Thymus (tissue), 11 donors: Measurements from ENCODE around the gene YJEFN3. TPM values are rescaled to one million over a fixed set of nuclear protein-coding genes. Genes with fewer than 3 reads are reported as not detected.

Source experiments
- DNase-seq, 9 donors: peaks; one replicate each; pipeline ENCODE4 v3.0.0-alpha.2; 2013; ENCODE audit warnings: low spot score in 9 of 9, low read depth in 6 of 9, missing footprints in 1 of 9
- H3K27ac ChIP-seq, 2 donors: one replicate each; pipeline ENCODE4 v1.5.1; 2013; ENCODE audit warnings: control low read depth in 1 of 2, low read depth in 1 of 2, low read length in 1 of 2, mild to moderate bottlenecking in 1 of 2, moderate library complexity in 1 of 2
- H3K27me3 ChIP-seq, 2 donors: one replicate each; pipeline ENCODE4 v1.5.1; 2013; ENCODE audit warnings: low read length in 1 of 2; ENCODE audit not compliant: control insufficient read depth in 2 of 2, insufficient read depth in 1 of 2
- H3K36me3 ChIP-seq, 2 donors: one replicate each; pipeline ENCODE4 v1.5.1; 2013; ENCODE audit warnings: low read length in 1 of 2, mild to moderate bottlenecking in 1 of 2, moderate library complexity in 1 of 2; ENCODE audit not compliant: control insufficient read depth in 2 of 2, insufficient read depth in 2 of 2
- H3K4me1 ChIP-seq, 2 donors: one replicate each; pipeline ENCODE4 v1.5.1; 2013; ENCODE audit warnings: low read length in 2 of 2; ENCODE audit not compliant: control insufficient read depth in 2 of 2, insufficient read depth in 2 of 2
- H3K4me3 ChIP-seq, 2 donors: one replicate each; pipeline ENCODE4 v1.5.1; 2013; ENCODE audit warnings: low read length in 2 of 2, control low read depth in 1 of 2, mild to moderate bottlenecking in 1 of 2
- H3K9me3 ChIP-seq, 2 donors: one replicate each; pipeline ENCODE4 v1.5.1; 2013; ENCODE audit warnings: low read length in 1 of 2, mild to moderate bottlenecking in 1 of 2; ENCODE audit not compliant: control insufficient read depth in 2 of 2, insufficient read depth in 1 of 2
- WGBS: extraction: QIAGEN DNeasy Blood & Tissue Kit; methylation state at CpG from one replicate; pipeline ENCODE4 v1.1.7; 2013; 5-methylcytosine and 5-hydroxymethylcytosine counted together
- polyA plus RNA-seq: library from polyadenylated mRNA; stranded (reverse); fragments of 200-250 nt; gene quantifications from one replicate; pipeline ENCODE4 v1.2.3, GENCODE V29; 2013
- total RNA-seq: library from RNA; stranded (reverse); fragments of 120-200 nt; gene quantifications from one replicate; pipeline ENCODE4 v1.2.4, GENCODE V29; 2013
- donor health status: healthy.

YJEFN3 gene
- total and polyA plus RNA-seq, 2 donors: 1.0 to 37.1 TPM

- 96% methylated on average over 23 of the region's 23 CpGs for WGBS
- DNase-seq: no peak
- Histone ChIP-seq H3K27ac (no peak overlapping the region), H3K9me3 (peaks cover 1 to 4% of the 10 kb centered on the region in 2 donors), H3K4me3 (no peak overlapping the region), H3K4me1 (no peaks in the 10 kb centered on the region), H3K36me3 (peaks cover 74 to 77% of the 10 kb centered on the region in 2 donors), H3K27me3 (no peaks in the 10 kb centered on the region)
Measured at GRCh38 chr19:19504754-19505668, 23.7 kb upstream of the YJEFN3 start.

- Histone ChIP-seq H3K27me3 (no peaks in the 10 kb centered on the region), H3K27ac (no peak overlapping the region), H3K4me1 (no peaks in the 10 kb centered on the region), H3K36me3 (peaks cover 68 to 69% of the 10 kb centered on the region in 2 donors), H3K4me3 (no peak overlapping the region), H3K9me3 (peaks cover 0 to 4% of the 10 kb centered on the region in 2 donors)
- 97% methylated on average over 27 of the region's 27 CpGs for WGBS
- DNase-seq: no peak
Measured at GRCh38 chr19:19505669-19506326, 22.9 kb upstream of the YJEFN3 start.

GRCh38 chr19:19506592-19506991 lies 22.1 kb upstream of the YJEFN3 start:
- Histone ChIP-seq H3K27ac (no peak overlapping the region), H3K9me3 (peaks cover 0 to 4% of the 10 kb centered on the region in 2 donors), H3K4me3 (no peak overlapping the region), H3K4me1 (no peaks in the 10 kb centered on the region), H3K27me3 (no peaks in the 10 kb centered on the region), H3K36me3 (peaks cover 60 to 61% of the 10 kb centered on the region in 2 donors)
- WGBS: 91% methylated on average over 12 of the region's 12 CpGs
- no peak for DNase-seq

GRCh38 chr19:19507354-19507753 lies 21.4 kb upstream of the YJEFN3 start:
- Histone ChIP-seq H3K4me1 (no peaks in the 10 kb centered on the region), H3K27me3 (no peaks in the 10 kb centered on the region), H3K9me3 (peaks cover 0 to 4% of the 10 kb centered on the region in 2 donors), H3K36me3 (peaks cover 52 to 54% of the 10 kb centered on the region in 2 donors), H3K4me3 (no peak overlapping the region), H3K27ac (no peak overlapping the region)
- DNase-seq: no peak
- 96% methylated on average over 8 of the region's 8 CpGs for WGBS

- no peak overlapping the region for H3K4me3 ChIP-seq
- peaks cover 44 to 45% of the 10 kb centered on the region in 2 donors for H3K36me3 ChIP-seq
- no peak overlapping the region for H3K27ac ChIP-seq
- WGBS: 97% methylated on average over 11 of the region's 11 CpGs
- peaks cover 0 to 4% of the 10 kb centered on the region in 2 donors for H3K9me3 ChIP-seq
- no peaks in the 10 kb centered on the region for H3K4me1 ChIP-seq
- no peak for DNase-seq
- no peaks in the 10 kb centered on the region for H3K27me3 ChIP-seq
Measured at GRCh38 chr19:19508217-19508616, 20.5 kb upstream of the YJEFN3 start.

- peaks cover 3 to 11% of the 10 kb centered on the region in 2 donors for H3K4me1 ChIP-seq
- peaks cover 22 to 23% of the 10 kb centered on the region in 2 donors for H3K36me3 ChIP-seq
- peaks cover 0 to 8% of the 10 kb centered on the region in 2 donors for H3K27me3 ChIP-seq
- no peak overlapping the region for H3K4me3 ChIP-seq
- peaks cover 3 to 17% of the 10 kb centered on the region in 2 donors for H3K9me3 ChIP-seq
- DNase-seq: no peak
- no peak overlapping the region for H3K27ac ChIP-seq
- 76% methylated on average over 6 of the region's 6 CpGs for WGBS
Measured at GRCh38 chr19:19510432-19510831, 18.3 kb upstream of the YJEFN3 start.

GRCh38 chr19:19513682-19514081 lies 15.0 kb upstream of the YJEFN3 start:
- no peak for DNase-seq
- no peaks in the 10 kb centered on the region for H3K36me3 ChIP-seq
- H3K9me3 ChIP-seq: peaks cover 3 to 17% of the 10 kb centered on the region in 2 donors
- H3K4me1 ChIP-seq: peaks cover 14 to 20% of the 10 kb centered on the region in 2 donors
- H3K4me3 ChIP-seq: peak overlapping the region in 1 of 2 donors; percentile 18
- WGBS: 91% methylated on average over 17 of the region's 17 CpGs
- no peak overlapping the region for H3K27ac ChIP-seq
- peaks cover 0 to 8% of the 10 kb centered on the region in 2 donors for H3K27me3 ChIP-seq

GRCh38 chr19:19514215-19514657 lies 14.5 kb upstream of the YJEFN3 start:
- DNase-seq: peak in 2 of 9 donors; percentile 38 to 47
- Histone ChIP-seq H3K9me3 (peaks cover 3 to 17% of the 10 kb centered on the region in 2 donors), H3K4me3 (peak overlapping the region in 1 of 2 donors; percentile 18), H3K36me3 (peaks cover 4% of the 10 kb centered on the region in 2 donors), H3K4me1 (peaks cover 14 to 20% of the 10 kb centered on the region in 2 donors), H3K27me3 (peaks cover 0 to 8% of the 10 kb centered on the region in 2 donors), H3K27ac (no peak overlapping the region)
- 49% methylated on average over 46 of the region's 46 CpGs for WGBS
